Caco-2 (cell line): Measurements from ENCODE around the gene C1orf21. TPM values are rescaled to one million over a fixed set of nuclear protein-coding genes. Genes with fewer than 3 reads are reported as not detected.

Experiments used
- BruUV-seq: library from RNA; stranded (reverse); fragments of 400-500 nt; replicated peaks from 2 replicates; lab custom pipeline; 2021; lab: Mats Ljungman, UMichigan
- CTCF ChIA-PET: fragments of 300-600 bp; sonication (Branson Sonifier 250); formaldehyde crosslinking; loops from one replicate; lab custom pipeline; 2022; ENCODE audit warnings: antibody characterized with exemption; lab: Charles Lee
- POLR2A ChIA-PET: fragments of 300-600 bp; sonication (Branson Sonifier 250); formaldehyde crosslinking; loops from one replicate; lab custom pipeline; 2022; ENCODE audit warnings: antibody characterized with exemption; lab: Charles Lee
- DNase-seq, 2 experiments: peaks; one replicate each; pipeline versions ENCODE4 v3.0.0 to v3.0.0-alpha.2; 2020 to 2022
- H3K27me3 ChIP-seq: replicated peaks from 2 replicates; pipeline ENCODE4 v1.6.0; 2011; ENCODE audit warnings: low read length; ENCODE audit not compliant: control insufficient read depth, insufficient read depth
- H3K36me3 ChIP-seq: 2 replicates; pipeline ENCODE4 v1.5.1; 2011; ENCODE audit warnings: low read length; ENCODE audit not compliant: control insufficient read depth, insufficient read depth
- H3K4me1 ChIP-seq: fragments of 250-450 bp; sonication (Bioruptor Pico); 2 replicates; pipeline ENCODE4 v1.5.1; 2020; ENCODE audit warnings: mild to moderate bottlenecking
- H3K4me3 ChIP-seq: 2 replicates; pipeline ENCODE4 v1.5.1; 2011; ENCODE audit warnings: low read depth, mild to moderate bottlenecking, control low read depth, low read length
- H3K9me3 ChIP-seq: fragments of 250-450 bp; sonication (Bioruptor Pico); 2 replicates; pipeline ENCODE4 v1.5.1; 2020; ENCODE audit warnings: mild to moderate bottlenecking, moderate library complexity
- H3K27ac Mint-ChIP-seq: one replicate; pipeline ENCODE4 v1.8.0; 2022; ENCODE audit warnings: mixed read lengths; ENCODE audit not compliant: unreplicated experiment
- H3K27me3 Mint-ChIP-seq: one replicate; pipeline ENCODE4 v1.8.0; 2022; ENCODE audit warnings: mixed read lengths; ENCODE audit not compliant: insufficient read depth, unreplicated experiment
- H3K36me3 Mint-ChIP-seq: one replicate; pipeline ENCODE4 v1.8.0; 2022; ENCODE audit warnings: mild to moderate bottlenecking, mixed read lengths; ENCODE audit not compliant: insufficient read depth, unreplicated experiment
- H3K4me1 Mint-ChIP-seq: one replicate; pipeline ENCODE4 v1.8.0; 2022; ENCODE audit warnings: low read depth, mixed read lengths; ENCODE audit not compliant: unreplicated experiment
- H3K4me3 Mint-ChIP-seq: one replicate; pipeline ENCODE4 v1.8.0; 2022; ENCODE audit warnings: mild to moderate bottlenecking, moderate library complexity, mixed read lengths; ENCODE audit not compliant: unreplicated experiment
- H3K9me3 Mint-ChIP-seq: one replicate; pipeline ENCODE4 v1.8.0; 2022; ENCODE audit warnings: mixed read lengths; ENCODE audit not compliant: unreplicated experiment
- intact Hi-C: fragments of 100-400 bp; cut with micrococcal nuclease; formaldehyde crosslinking; loops from one replicate; pipeline ENCODE4 v1.10.0; 2022; ENCODE audit not compliant: unreplicated experiment
- total RNA-seq: library from RNA; stranded (reverse); gene quantifications from 2 replicates; pipeline ENCODE4 v1.2.3, GENCODE V29; 2022
- TF ChIP-seq, protein P1 (sequence below), 2 experiments: fragments of 200-600 bp in 1 of 2; IDR thresholded peaks; 1 replicate in 1 of 2; 2 replicates in 1 of 2; pipeline versions ENCODE4 v1.5.1 to v1.8.0; 2011 to 2022; ENCODE audit warnings: antibody characterized with exemption in 1 of 2, control low read depth in 1 of 2, inconsistent platforms in 1 of 2, low read depth in 1 of 2, low read length in 1 of 2, mild to moderate bottlenecking in 1 of 2, moderate library complexity in 1 of 2; ENCODE audit not compliant: insufficient read depth in 1 of 2, severe bottlenecking in 1 of 2, unreplicated experiment in 1 of 2

Gene C1orf21
- total RNA-seq, 1 experiment from 2014 or later, result 0.82 TPM

DNA sequence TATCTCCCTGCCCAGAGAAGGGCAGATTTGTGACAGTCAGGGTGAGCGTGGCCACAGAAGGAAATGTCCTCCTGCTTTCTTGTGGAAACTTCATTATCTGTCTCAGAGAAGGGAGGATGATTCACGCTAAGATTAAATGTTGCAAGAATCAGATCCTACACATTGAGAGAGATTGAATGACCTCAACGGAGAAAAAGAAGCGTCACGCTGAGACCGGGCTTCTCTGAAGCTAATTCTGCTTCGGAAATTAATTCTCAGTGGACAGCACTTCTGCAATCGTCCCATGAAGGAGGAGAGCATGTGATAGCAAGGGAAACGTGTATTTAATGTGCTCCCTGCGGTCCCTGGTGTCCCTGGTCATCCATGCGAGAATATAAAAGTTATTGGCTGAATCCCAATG is 19.8 kb upstream of the C1orf21 start:
- H3K27me3 ChIP-seq, result no peaks in the 10 kb centered on the region
- ChIA-PET CTCF (no interaction called here), POLR2A (no interaction called here)
- H3K27me3 Mint-ChIP-seq, result peaks cover 11% of the 10 kb centered on the region
- TF ChIP-seq, protein P1, sequence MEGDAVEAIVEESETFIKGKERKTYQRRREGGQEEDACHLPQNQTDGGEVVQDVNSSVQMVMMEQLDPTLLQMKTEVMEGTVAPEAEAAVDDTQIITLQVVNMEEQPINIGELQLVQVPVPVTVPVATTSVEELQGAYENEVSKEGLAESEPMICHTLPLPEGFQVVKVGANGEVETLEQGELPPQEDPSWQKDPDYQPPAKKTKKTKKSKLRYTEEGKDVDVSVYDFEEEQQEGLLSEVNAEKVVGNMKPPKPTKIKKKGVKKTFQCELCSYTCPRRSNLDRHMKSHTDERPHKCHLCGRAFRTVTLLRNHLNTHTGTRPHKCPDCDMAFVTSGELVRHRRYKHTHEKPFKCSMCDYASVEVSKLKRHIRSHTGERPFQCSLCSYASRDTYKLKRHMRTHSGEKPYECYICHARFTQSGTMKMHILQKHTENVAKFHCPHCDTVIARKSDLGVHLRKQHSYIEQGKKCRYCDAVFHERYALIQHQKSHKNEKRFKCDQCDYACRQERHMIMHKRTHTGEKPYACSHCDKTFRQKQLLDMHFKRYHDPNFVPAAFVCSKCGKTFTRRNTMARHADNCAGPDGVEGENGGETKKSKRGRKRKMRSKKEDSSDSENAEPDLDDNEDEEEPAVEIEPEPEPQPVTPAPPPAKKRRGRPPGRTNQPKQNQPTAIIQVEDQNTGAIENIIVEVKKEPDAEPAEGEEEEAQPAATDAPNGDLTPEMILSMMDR (IDR thresholded peaks at IDR 0.05; ENCODE audit: insufficient read depth in 1 of 2, low read depth in 1 of 2, low read length in 1 of 2, severe bottlenecking in 1 of 2, unreplicated experiment in 1 of 2), result no peak
- no peak overlapping the region for H3K4me3 ChIP-seq
- no peaks in the 10 kb centered on the region for H3K4me1 Mint-ChIP-seq
- H3K4me1 ChIP-seq, result no peaks in the 10 kb centered on the region
- H3K9me3 Mint-ChIP-seq, result no peaks in the 10 kb centered on the region
- BruUV-seq, result no TSS peak
- no peaks in the 10 kb centered on the region for H3K9me3 ChIP-seq
- H3K4me3 Mint-ChIP-seq, result no peak overlapping the region
- H3K36me3 Mint-ChIP-seq, result no peaks in the 10 kb centered on the region
- DNase-seq, result no peak
- H3K36me3 ChIP-seq, result no peaks in the 10 kb centered on the region
- intact Hi-C loops, result no loop called here
- no peak overlapping the region for H3K27ac Mint-ChIP-seq

DNA sequence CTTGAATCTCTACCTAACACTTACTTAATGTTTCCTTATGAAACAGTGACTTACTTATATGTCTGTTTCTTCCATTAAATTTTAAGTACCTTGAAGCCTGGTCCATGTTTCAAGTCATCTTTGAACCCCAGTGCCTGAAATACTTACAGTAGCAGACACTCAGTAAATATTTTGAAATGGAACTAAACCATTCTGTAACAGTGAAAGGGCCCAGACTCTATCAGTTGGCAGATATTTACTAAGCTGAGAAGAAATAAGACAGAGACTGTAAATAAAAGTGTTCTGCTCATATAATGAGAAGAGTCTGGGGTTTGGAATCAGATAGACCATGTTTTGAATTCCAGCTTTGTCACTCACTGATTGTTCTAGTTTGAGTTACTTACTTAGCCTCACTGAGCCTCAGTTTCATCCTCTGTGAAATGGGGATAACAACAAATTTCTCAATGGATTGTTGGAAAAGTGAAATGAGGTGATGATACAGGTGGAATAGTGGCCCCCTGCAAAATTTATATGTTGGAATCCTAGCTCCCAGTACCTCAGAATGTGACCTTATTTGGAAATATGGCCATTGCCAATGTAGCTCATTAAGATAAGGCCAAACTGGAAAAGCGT is 19.3 kb upstream of the C1orf21 start:
- no peaks in the 10 kb centered on the region for H3K27me3 ChIP-seq
- no TSS peak for BruUV-seq
- no peak overlapping the region for H3K4me3 ChIP-seq
- intact Hi-C loops, result no loop called here
- Mint-ChIP-seq H3K36me3 (no peaks in the 10 kb centered on the region), H3K4me1 (no peaks in the 10 kb centered on the region), H3K9me3 (no peaks in the 10 kb centered on the region), H3K27ac (no peak overlapping the region), H3K27me3 (peaks cover 11% of the 10 kb centered on the region), H3K4me3 (no peak overlapping the region)
- no peaks in the 10 kb centered on the region for H3K9me3 ChIP-seq
- no peaks in the 10 kb centered on the region for H3K36me3 ChIP-seq
- no peak for DNase-seq
- TF ChIP-seq, protein P1 (IDR thresholded peaks at IDR 0.05; ENCODE audit: insufficient read depth in 1 of 2, low read depth in 1 of 2, low read length in 1 of 2, severe bottlenecking in 1 of 2, unreplicated experiment in 1 of 2), result no peak
- POLR2A ChIA-PET, result no interaction called here
- CTCF ChIA-PET, result no interaction called here
- no peaks in the 10 kb centered on the region for H3K4me1 ChIP-seq

DNA sequence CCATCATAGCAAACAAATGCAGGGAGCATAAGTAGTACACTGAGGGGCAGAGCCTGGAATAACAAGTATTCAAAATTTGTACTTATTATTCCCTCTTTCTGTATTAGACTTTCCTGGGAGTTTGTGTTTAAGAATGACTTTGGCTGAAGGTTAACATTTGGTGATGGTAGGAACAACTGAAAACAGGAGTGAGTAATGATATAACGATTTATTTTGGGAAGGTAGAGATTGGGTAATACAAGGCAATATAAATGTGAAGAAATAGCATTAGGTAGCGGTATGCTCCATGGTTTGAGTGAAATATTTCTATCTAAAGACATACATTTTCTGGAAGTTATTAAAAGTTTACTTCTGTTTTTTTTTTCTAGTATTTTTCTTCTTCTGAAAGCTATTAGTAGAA is 18.5 kb upstream of the C1orf21 start:
- intact Hi-C loops, result no loop called here
- no peaks in the 10 kb centered on the region for H3K9me3 ChIP-seq
- H3K36me3 ChIP-seq, result no peaks in the 10 kb centered on the region
- no peak overlapping the region for H3K27ac Mint-ChIP-seq
- H3K4me3 Mint-ChIP-seq, result no peak overlapping the region
- CTCF ChIA-PET, result no interaction called here
- no peak for DNase-seq
- POLR2A ChIA-PET, result no interaction called here
- H3K4me3 ChIP-seq, result no peak overlapping the region
- TF ChIP-seq, protein P1 (IDR thresholded peaks at IDR 0.05; ENCODE audit: insufficient read depth in 1 of 2, low read depth in 1 of 2, low read length in 1 of 2, severe bottlenecking in 1 of 2, unreplicated experiment in 1 of 2), result no peak
- no peaks in the 10 kb centered on the region for H3K4me1 Mint-ChIP-seq
- no peaks in the 10 kb centered on the region for H3K4me1 ChIP-seq
- peaks cover 11% of the 10 kb centered on the region for H3K27me3 Mint-ChIP-seq
- H3K36me3 Mint-ChIP-seq, result no peaks in the 10 kb centered on the region
- no peaks in the 10 kb centered on the region for H3K27me3 ChIP-seq
- BruUV-seq, result no TSS peak
- H3K9me3 Mint-ChIP-seq, result no peaks in the 10 kb centered on the region
